SK-N-SH (cell line): ENCODE results near the gene FNDC11. TPM values are rescaled to one million over a fixed set of nuclear protein-coding genes. Genes with fewer than 3 reads are reported as not detected.

Experiments used
- CTCF ChIA-PET: fragments of 300-600, 350-600 bp; formaldehyde crosslinking; extraction: SDS; loops from one replicate; lab custom pipeline; 2021; lab: Yijun Ruan, JAX
- POLR2A ChIA-PET: fragments of 350-600 bp; sonication (Branson Sonifier 250); formaldehyde crosslinking; extraction: SDS; loops from one replicate; lab custom pipeline; 2020; ENCODE audit warnings: antibody characterized with exemption, inconsistent platforms; lab: Yijun Ruan, JAX
- DNase-seq: peaks from one replicate; pipeline ENCODE4 v3.0.0; 2012
- H2AFZ ChIP-seq: fragments of 200-600 bp; sonication (generic); 2 replicates; pipeline ENCODE4 v1.8.1; 2016; ENCODE audit warnings: antibody characterized with exemption, mild to moderate bottlenecking, low read depth
- H3F3A ChIP-seq: fragments of 200-600 bp; sonication (generic); replicated peaks from 2 replicates; pipeline ENCODE3; 2016; ENCODE audit warnings: antibody characterized with exemption, mild to moderate bottlenecking; ENCODE audit not compliant: insufficient read depth
- H3K27ac ChIP-seq, 2 experiments: fragments of 200-500 bp in 1 of 2; fragments of 200-600 bp in 1 of 2; sonication (Bioruptor generic) in 1 of 2; sonication (generic), shearing (Covaris generic) in 1 of 2; 2 replicates each; pipeline versions ENCODE4 v1.5.1 to v1.6.1; 2014 to 2016; ENCODE audit warnings: low read depth in 2 of 2, inconsistent platforms in 1 of 2, low read length in 1 of 2, mild to moderate bottlenecking in 1 of 2, mixed read lengths in 1 of 2
- H3K27me3 ChIP-seq: fragments of 200-600 bp; sonication (generic), shearing (Covaris generic); 2 replicates; pipeline ENCODE4 v1.6.1; 2016; ENCODE audit warnings: mixed run types; ENCODE audit not compliant: insufficient read depth
- H3K36me3 ChIP-seq, 2 experiments: fragments of 200-500 bp in 1 of 2; fragments of 200-600 bp in 1 of 2; sonication (Bioruptor generic) in 1 of 2; sonication (generic) in 1 of 2; replicated peaks in 1 of 2; 2 replicates each; pipeline versions ENCODE3 to v1.5.1; 2014 to 2016; ENCODE audit warnings: low read length in 1 of 2, mild to moderate bottlenecking in 1 of 2; ENCODE audit not compliant: insufficient read depth in 2 of 2, control insufficient read depth in 1 of 2
- H3K4me1 ChIP-seq, 2 experiments: fragments of 200-500 bp in 1 of 2; fragments of 200-600 bp in 1 of 2; sonication (Bioruptor generic) in 1 of 2; sonication (generic), shearing (Covaris generic) in 1 of 2; 2 replicates each; pipeline versions ENCODE4 v1.5.1 to v1.6.1; 2014 to 2016; ENCODE audit warnings: low read depth in 1 of 2, low read length in 1 of 2, mixed run types in 1 of 2; ENCODE audit not compliant: insufficient read depth in 2 of 2, control insufficient read depth in 1 of 2
- H3K4me2 ChIP-seq: fragments of 200-600 bp; sonication (generic), shearing (Covaris generic); 2 replicates; pipeline ENCODE4 v1.6.1; 2017; ENCODE audit warnings: mixed run types
- H3K4me3 ChIP-seq, 2 experiments: fragments of 200-500 bp in 1 of 2; fragments of 200-600 bp in 1 of 2; sonication (Bioruptor generic) in 1 of 2; sonication (generic), shearing (Covaris generic) in 1 of 2; 2 replicates each; pipeline versions ENCODE4 v1.5.1 to v1.8.1; 2014 to 2016; ENCODE audit warnings: low read depth in 2 of 2, inconsistent platforms in 1 of 2, low read length in 1 of 2, mild to moderate bottlenecking in 1 of 2, mixed read lengths in 1 of 2, moderate library complexity in 1 of 2
- H3K79me2 ChIP-seq: fragments of 200-600 bp; sonication (generic); 2 replicates; pipeline ENCODE4 v1.8.1; 2017; ENCODE audit warnings: mild to moderate bottlenecking; ENCODE audit not compliant: insufficient read depth
- H3K9ac ChIP-seq: fragments of 200-600 bp; sonication (generic); 2 replicates; pipeline ENCODE4 v1.6.1; 2017; ENCODE audit warnings: mixed run types
- H3K9me2 ChIP-seq: fragments of 200-600 bp; sonication (generic); 2 replicates; pipeline ENCODE4 v1.6.1; 2017; ENCODE audit warnings: mixed run types
- H3K9me3 ChIP-seq: fragments of 200-600 bp; sonication (generic); 2 replicates; pipeline ENCODE4 v1.6.1; 2017; ENCODE audit warnings: mixed run types, mild to moderate bottlenecking, moderate library complexity
- H4K20me1 ChIP-seq: fragments of 200-600 bp; sonication (generic); 2 replicates; pipeline ENCODE4 v1.6.1; 2017; ENCODE audit warnings: mild to moderate bottlenecking, mixed run types; ENCODE audit not compliant: insufficient read depth
- ELF1 ChIP-seq: IDR thresholded peaks from 2 replicates; pipeline ENCODE4 v1.4.0; 2012
- EP300 ChIP-seq, 2 experiments: IDR thresholded peaks; 2 replicates each; pipeline versions ENCODE4 v1.4.0 to v1.6.1; 2012; ENCODE audit warnings: borderline replicate concordance in 1 of 2, low read depth in 1 of 2, low read length in 1 of 2
- EZH2phosphoT487 ChIP-seq: fragments of 200-600 bp; sonication (generic); IDR thresholded peaks from 2 replicates; pipeline ENCODE4 v1.6.1; 2017; ENCODE audit warnings: low read depth, mixed run types, mild to moderate bottlenecking, antibody characterized with exemption, moderate library complexity, borderline replicate concordance
- GABPA ChIP-seq: IDR thresholded peaks from 2 replicates; pipeline ENCODE4 v1.4.0; 2012; ENCODE audit warnings: low read depth, mild to moderate bottlenecking
- GATA2 ChIP-seq: sonication (generic); formaldehyde crosslinking; IDR thresholded peaks from 2 replicates; pipeline ENCODE4 v1.5.0; 2020; ENCODE audit warnings: mild to moderate bottlenecking, missing genetic modification reagents
- IRF3 ChIP-seq: fragments of 150-350 bp; IDR thresholded peaks from 2 replicates; pipeline ENCODE4 v1.6.1; 2016; ENCODE audit warnings: mild to moderate bottlenecking, low read depth, low read length
- PBX3 ChIP-seq: IDR thresholded peaks from 2 replicates; pipeline ENCODE4; 2012
- RAD21 ChIP-seq: IDR thresholded peaks from 2 replicates; pipeline ENCODE4 v1.6.1; 2012; ENCODE audit warnings: mild to moderate bottlenecking, low read length
- RCOR1 ChIP-seq: fragments of 150-350 bp; IDR thresholded peaks from 2 replicates; pipeline ENCODE4 v1.6.1; 2017; ENCODE audit warnings: antibody characterized with exemption, low read length
- REST ChIP-seq: IDR thresholded peaks from 2 replicates; pipeline ENCODE4 v1.6.1; 2012; ENCODE audit warnings: mild to moderate bottlenecking, low read depth, low read length, moderate library complexity
- RXRA ChIP-seq: IDR thresholded peaks from 2 replicates; pipeline ENCODE4 v1.4.0; 2012; ENCODE audit warnings: low read depth, mild to moderate bottlenecking, borderline replicate concordance
- TEAD4 ChIP-seq: IDR thresholded peaks from 2 replicates; pipeline ENCODE4 v1.4.0; 2012; ENCODE audit warnings: mild to moderate bottlenecking, borderline replicate concordance; ENCODE audit not compliant: insufficient read depth
- ZBTB33 ChIP-seq: IDR thresholded peaks from 2 replicates; pipeline ENCODE4 v1.4.0; 2012; ENCODE audit warnings: low read depth, borderline replicate concordance
- WGBS: methylation state at CpG from one replicate; pipeline ENCODE4 v1.1.6; 2017; ENCODE audit warnings: low lambda C conversion rate; 5-methylcytosine and 5-hydroxymethylcytosine counted together
- polyA plus RNA-seq, 3 experiments: library from polyadenylated mRNA; depleted of rRNA; stranded (reverse); fragments of >200 nt; gene quantifications; 2 replicates each; pipeline ENCODE4 v1.2.3, GENCODE V29; 2012

FNDC11 gene
- polyA plus RNA-seq, 1 of the 3 experiments (the other 2 are of a cell fraction): 5.5 TPM

- Histone ChIP-seq H3F3A (peaks cover 7% of the 10 kb centered on the region), H3K27me3 (no peaks in the 10 kb centered on the region), H3K27ac (no peak overlapping the region), H3K36me3 (no peaks in the 10 kb centered on the region), H3K79me2 (no peaks in the 10 kb centered on the region), H3K9ac (no peak overlapping the region), H3K9me3 (no peaks in the 10 kb centered on the region), H2AFZ (no peak overlapping the region), H3K4me2 (no peak overlapping the region), H4K20me1 (no peaks in the 10 kb centered on the region), H3K9me2 (no peaks in the 10 kb centered on the region), H3K4me3 (no peak overlapping the region), H3K4me1 (peaks cover 0 to 21% of the 10 kb centered on the region in 2 experiments; a peak in 1 of 4 replicates)
- CTCF ChIA-PET: interaction anchor here (0.6 to 2.6 kb wide), 2 partner anchors 9 to 23 kb away, joined by 3 to 13 read pairs; no protein-coding TSS in a partner anchor
- POLR2A ChIA-PET: no interaction called here
- 82% methylated on average over 11 of the region's 12 CpGs for WGBS
- TF ChIP-seq EP300 (IDR thresholded peaks at IDR 0.05; ENCODE audit: borderline replicate concordance in 1 of 2, low read depth in 1 of 2, low read length in 1 of 2): no peak
- no peak for TF ChIP-seq IRF3
- no peak for TF ChIP-seq PBX3
- no peak for TF ChIP-seq EZH2phosphoT487
- TF ChIP-seq TEAD4: no peak
- no peak for DNase-seq
These were observed 48.2 kb upstream of the FNDC11 start for GRCh38 chr20:63505723-63506122.

- WGBS: 67% methylated on average over 5 of the region's 30 CpGs
- Histone ChIP-seq H3K4me1 (peaks cover 0 to 14% of the 10 kb centered on the region in 2 experiments; a peak in 1 of 4 replicates), H3K36me3 (no peaks in the 10 kb centered on the region), H3K79me2 (no peaks in the 10 kb centered on the region), H2AFZ (no peak overlapping the region), H3K27me3 (no peaks in the 10 kb centered on the region), H3K9me3 (no peaks in the 10 kb centered on the region), H3K9ac (no peak overlapping the region), H3K9me2 (no peaks in the 10 kb centered on the region), H3F3A (no peaks in the 10 kb centered on the region), H4K20me1 (no peaks in the 10 kb centered on the region), H3K4me2 (no peak overlapping the region), H3K4me3 (no peak overlapping the region), H3K27ac (no peak overlapping the region)
- TF ChIP-seq ZBTB33 (no peak), ELF1 (no peak), GATA2 (no peak), RAD21 (no peak), RCOR1 (no peak), EP300 (IDR thresholded peaks at IDR 0.05; ENCODE audit: borderline replicate concordance in 1 of 2, low read depth in 1 of 2, low read length in 1 of 2) (no peak), RXRA (no peak), GABPA (no peak), REST (no peak)
- POLR2A ChIA-PET: interaction anchor here (0.7 kb wide), 1 partner anchor 54 kb away, joined by 6 read pairs; no protein-coding TSS in a partner anchor
- CTCF ChIA-PET: interaction anchor here (2.0 kb wide), 2 partner anchors 11 to 14 kb away, joined by 5 to 9 read pairs; partner anchors contain the start of gene PPDPF
- DNase-seq: no peak
These were observed 46.7 kb upstream of the FNDC11 start for GRCh38 chr20:63507083-63507743.
